ENCODE results near the gene UTS2B.
A peak's percentile ranks its signal among the peaks of the same experiment; 100 is the strongest.

The UTS2B gene

GRCh38 chr3:191328962-191329653 lies 1.2 kb downstream of the UTS2B start, which contains the start of gene CCDC50 (continued):
- no peak for TF ChIP-seq CTCF (tag by site-specific recombination; IDR thresholded peaks at IDR 0.05)
- TF ChIP-seq ZNF146 (tag by site-specific recombination; IDR thresholded peaks at IDR 0.05), result no peak
- TF ChIP-seq ZBTB11 (tag by site-specific recombination; conservative IDR thresholded peaks at IDR 0.05; ENCODE audit: low read depth), result no peak
- 0 out of 2 replicates have a peak, but pooled peaks have one; percentile 17 for TF ChIP-seq BCL11B (tag by site-specific recombination; IDR thresholded peaks at IDR 0.05; ENCODE audit: low read depth)
- 0 out of 2 replicates have a peak, but pooled peaks have one; percentile 12 for TF ChIP-seq ZNF24 (tag by site-specific recombination; IDR thresholded peaks at IDR 0.05)
- no peak for TF ChIP-seq HOXC10 (CRISPR knock-in tag; IDR thresholded peaks at IDR 0.05)
- no peak for TF ChIP-seq ZSCAN16 (tag by site-specific recombination; IDR thresholded peaks at IDR 0.05)
- no peak for TF ChIP-seq ZFP69B (tag by site-specific recombination; IDR thresholded peaks at IDR 0.05)
- TF ChIP-seq ZNF596 (tag by site-specific recombination; IDR thresholded peaks at IDR 0.05), result peak; percentile 5; the same call in 1 of the 2 replicates
- no peak for TF ChIP-seq ZNF76 (tag by site-specific recombination; IDR thresholded peaks at IDR 0.05; ENCODE audit: borderline replicate concordance, low read depth)
- no peak for TF ChIP-seq ZNF792 (tag by site-specific recombination; IDR thresholded peaks at IDR 0.05)
- TF ChIP-seq ZNF223 (tag by site-specific recombination; IDR thresholded peaks at IDR 0.05), result no peak
- TF ChIP-seq ZNF433 (tag by site-specific recombination; IDR thresholded peaks at IDR 0.05; ENCODE audit: low read depth), result no peak
- TF ChIP-seq ZNF366 (tag by site-specific recombination; conservative IDR thresholded peaks at IDR 0.05), result peak; percentile 44
- TF ChIP-seq TSHZ1 (tag by site-specific recombination; IDR thresholded peaks at IDR 0.05; ENCODE audit: borderline replicate concordance), result no peak
- TF ChIP-seq ZNF670 (tag by site-specific recombination; IDR thresholded peaks at IDR 0.05; ENCODE audit: low read depth), result no peak
- no peak for TF ChIP-seq ZNF621 (tag by site-specific recombination; IDR thresholded peaks at IDR 0.05)
- TF ChIP-seq ZNF37A (tag by site-specific recombination; IDR thresholded peaks at IDR 0.05), result no peak
- TF ChIP-seq ZFP41 (tag by site-specific recombination; IDR thresholded peaks at IDR 0.05; ENCODE audit: borderline replicate concordance), result no peak
- TF ChIP-seq ZNF350 (tag by site-specific recombination; IDR thresholded peaks at IDR 0.05), result no peak
- 0 out of 2 replicates have a peak, but pooled peaks have one; percentile 23 for TF ChIP-seq ZNF501 (tag by site-specific recombination; IDR thresholded peaks at IDR 0.05)
- TF ChIP-seq AEBP2 (tag by site-specific recombination; IDR thresholded peaks at IDR 0.05; ENCODE audit: borderline replicate concordance), result no peak
- peak; percentile 52 for TF ChIP-seq ZNF629 (tag by site-specific recombination; IDR thresholded peaks at IDR 0.05)
- TF ChIP-seq ZNF335 (tag by site-specific recombination; conservative IDR thresholded peaks at IDR 0.05), result peak; percentile 56
- TF ChIP-seq PATZ1 (tag by site-specific recombination; IDR thresholded peaks at IDR 0.05), result peak; percentile 65; the same call in 1 of the 2 replicates
- no peak for TF ChIP-seq ZBTB48 (tag by site-specific recombination; IDR thresholded peaks at IDR 0.05)
- TF ChIP-seq ZNF140 (tag by site-specific recombination; IDR thresholded peaks at IDR 0.05), result no peak
- TF ChIP-seq ZNF114 (tag by site-specific recombination; IDR thresholded peaks at IDR 0.05), result no peak

Data from HEK293 (cell line).